Measurements from ENCODE around the gene CFAP410. TPM values are rescaled to one million over a fixed set of nuclear protein-coding genes. Genes with fewer than 3 reads are reported as not detected.
A peak's percentile ranks its signal among the peaks of the same experiment; 100 is the strongest.
"Not testable (repeated sequence)": the region's sequence is repeated elsewhere in the genome, so short reads cannot be mapped to it uniquely, and the experiment has no call there.

The CFAP410 gene
- total RNA-seq, 3 donors from 2014 or later, result 22.0 to 33.0 (median 26.6) TPM

DNA sequence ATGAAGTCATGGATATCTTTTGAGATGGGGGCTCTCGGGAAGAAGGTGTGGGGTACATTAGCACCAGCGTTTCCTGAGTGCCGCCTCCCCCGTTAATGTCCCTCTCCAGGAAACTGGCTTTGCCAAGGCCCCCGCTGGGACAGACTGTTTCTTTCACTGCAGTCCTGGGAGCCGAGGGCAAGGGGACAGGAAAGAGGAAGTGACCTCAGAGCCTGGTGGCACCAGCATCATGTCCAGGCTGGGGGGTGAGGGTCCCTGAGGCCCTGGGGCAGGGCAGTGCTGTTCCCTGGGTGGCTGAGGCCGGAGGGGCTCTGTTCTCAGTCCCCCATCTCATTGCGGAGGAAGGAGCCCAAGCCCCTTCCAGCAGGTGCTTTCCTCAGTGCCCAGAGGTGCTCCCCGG lies 33.5 kb downstream of the CFAP410 start:
- ATAC-seq (no peak), DNase-seq (no peak)
- Histone ChIP-seq H3K4me3 (no peak overlapping the region), H3K9me3 (no peaks in the 10 kb centered on the region), H3K36me3 (ENCODE audit: low read depth) (no peaks in the 10 kb centered on the region), H3K4me1 (ENCODE audit: low read depth) (peaks cover 43% of the 10 kb centered on the region)
- TF ChIP-seq, protein P1, sequence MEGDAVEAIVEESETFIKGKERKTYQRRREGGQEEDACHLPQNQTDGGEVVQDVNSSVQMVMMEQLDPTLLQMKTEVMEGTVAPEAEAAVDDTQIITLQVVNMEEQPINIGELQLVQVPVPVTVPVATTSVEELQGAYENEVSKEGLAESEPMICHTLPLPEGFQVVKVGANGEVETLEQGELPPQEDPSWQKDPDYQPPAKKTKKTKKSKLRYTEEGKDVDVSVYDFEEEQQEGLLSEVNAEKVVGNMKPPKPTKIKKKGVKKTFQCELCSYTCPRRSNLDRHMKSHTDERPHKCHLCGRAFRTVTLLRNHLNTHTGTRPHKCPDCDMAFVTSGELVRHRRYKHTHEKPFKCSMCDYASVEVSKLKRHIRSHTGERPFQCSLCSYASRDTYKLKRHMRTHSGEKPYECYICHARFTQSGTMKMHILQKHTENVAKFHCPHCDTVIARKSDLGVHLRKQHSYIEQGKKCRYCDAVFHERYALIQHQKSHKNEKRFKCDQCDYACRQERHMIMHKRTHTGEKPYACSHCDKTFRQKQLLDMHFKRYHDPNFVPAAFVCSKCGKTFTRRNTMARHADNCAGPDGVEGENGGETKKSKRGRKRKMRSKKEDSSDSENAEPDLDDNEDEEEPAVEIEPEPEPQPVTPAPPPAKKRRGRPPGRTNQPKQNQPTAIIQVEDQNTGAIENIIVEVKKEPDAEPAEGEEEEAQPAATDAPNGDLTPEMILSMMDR (IDR thresholded peaks at IDR 0.05), result no peak
- intact Hi-C loops (cut with DNase I, micrococcal nuclease), result no loop called here

DNA sequence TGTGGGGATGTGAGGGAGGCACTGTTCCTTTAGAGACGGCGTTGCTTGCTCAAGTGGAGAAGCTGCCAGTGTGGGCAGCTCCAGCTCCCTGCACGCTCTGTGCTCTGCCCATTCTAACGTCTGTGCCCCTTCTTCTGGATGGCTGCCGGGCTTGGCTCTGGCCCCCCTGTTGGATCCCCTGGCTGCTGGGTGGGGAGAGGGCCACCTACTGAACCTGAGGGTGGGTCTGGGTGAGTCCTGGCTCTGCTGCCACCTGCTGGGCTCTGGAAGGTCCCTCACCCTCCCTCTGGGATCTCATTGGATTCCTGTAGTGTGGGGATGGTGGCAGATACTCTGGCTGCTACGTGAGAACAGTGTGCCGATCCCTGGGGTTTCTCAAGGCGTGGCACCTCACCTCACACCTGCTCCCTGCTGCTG lies 34.3 kb downstream of the CFAP410 start:
- DNase-seq (peak in 2 of 3 donors; percentile 57 to 59), ATAC-seq (peak; percentile 20)
- H3K4me1 ChIP-seq (ENCODE audit: low read depth), result peaks cover 43% of the 10 kb centered on the region
- TF ChIP-seq, protein P1 (IDR thresholded peaks at IDR 0.05), result no peak
- intact Hi-C loops (cut with DNase I, micrococcal nuclease), result no loop called here
- H3K4me3 ChIP-seq, result no peak overlapping the region
- H3K9me3 ChIP-seq, result no peaks in the 10 kb centered on the region
- no peaks in the 10 kb centered on the region for H3K36me3 ChIP-seq (ENCODE audit: low read depth)

DNA sequence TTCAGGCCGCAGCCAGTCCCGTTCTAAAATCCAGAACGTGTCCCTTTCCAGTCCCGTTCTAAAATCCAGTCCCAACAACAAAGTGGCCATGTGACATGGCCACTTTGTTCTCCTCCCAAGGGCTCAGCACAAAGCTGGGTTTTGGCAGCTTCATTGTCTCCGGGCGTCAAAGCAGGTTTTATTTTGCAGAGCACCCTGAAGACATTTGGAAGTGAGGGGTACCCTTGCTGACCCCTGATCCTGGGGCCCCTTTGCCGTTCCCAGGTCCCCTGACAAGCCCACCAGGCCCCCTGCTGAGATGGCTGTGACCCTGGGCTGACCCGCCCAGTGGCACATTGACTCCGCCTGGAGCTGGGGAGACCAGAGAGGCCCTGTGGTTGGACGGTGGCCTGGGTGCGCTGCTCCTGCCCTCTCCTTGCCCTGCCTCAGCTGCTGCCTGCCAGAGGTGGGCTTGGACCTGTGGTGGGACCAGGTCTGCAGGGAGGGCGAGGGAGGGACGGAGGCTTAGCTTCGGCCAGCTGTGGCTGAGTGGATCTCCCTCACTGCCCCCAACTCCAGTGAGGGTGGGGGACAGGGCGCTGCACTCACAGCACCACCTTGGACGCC lies 35.1 kb downstream of the CFAP410 start:
- DNase-seq (peak in 1 of 3 donors; percentile 57), ATAC-seq (no peak)
- Histone ChIP-seq H3K36me3 (ENCODE audit: low read depth) (no peaks in the 10 kb centered on the region), H3K4me1 (ENCODE audit: low read depth) (peaks cover 43% of the 10 kb centered on the region), H3K4me3 (no peak overlapping the region), H3K9me3 (no peaks in the 10 kb centered on the region)
- intact Hi-C loops (cut with DNase I, micrococcal nuclease), result no loop called here
- TF ChIP-seq, protein P1 (IDR thresholded peaks at IDR 0.05), result no peak

DNA sequence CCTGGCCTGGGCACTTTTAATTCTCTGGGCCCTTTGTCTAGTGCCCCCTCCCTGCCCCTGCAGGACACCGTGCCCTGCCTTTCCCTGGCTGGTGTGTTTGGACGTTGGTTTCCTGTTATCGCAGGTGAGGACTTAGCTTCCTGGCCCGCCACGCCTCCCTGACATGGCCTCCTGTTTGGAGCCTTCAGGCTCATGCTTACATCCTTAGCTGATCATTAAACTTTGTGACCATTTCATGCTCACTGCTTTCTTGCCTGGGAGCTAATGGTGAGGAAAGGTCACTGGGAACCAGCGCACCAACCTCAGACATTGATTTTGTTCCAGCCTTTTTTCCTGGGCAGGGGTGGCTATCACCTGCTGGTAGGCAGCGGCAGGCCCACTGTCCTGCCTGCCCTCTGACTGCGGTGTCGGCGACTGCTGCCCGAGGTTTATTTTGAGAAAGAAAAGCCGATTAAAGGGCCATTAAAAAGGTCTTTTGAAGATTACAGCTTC lies 35.7 kb downstream of the CFAP410 start:
- no peaks in the 10 kb centered on the region for H3K9me3 ChIP-seq
- peaks cover 43% of the 10 kb centered on the region for H3K4me1 ChIP-seq (ENCODE audit: low read depth)
- TF ChIP-seq, protein P1 (IDR thresholded peaks at IDR 0.05), result no peak
- ATAC-seq (peak; percentile 58), DNase-seq (peak; percentile 84 to 86 (median 84))
- H3K36me3 ChIP-seq (ENCODE audit: low read depth), result no peaks in the 10 kb centered on the region
- no peak overlapping the region for H3K4me3 ChIP-seq
- intact Hi-C loops (cut with DNase I, micrococcal nuclease), result no loop called here

DNA sequence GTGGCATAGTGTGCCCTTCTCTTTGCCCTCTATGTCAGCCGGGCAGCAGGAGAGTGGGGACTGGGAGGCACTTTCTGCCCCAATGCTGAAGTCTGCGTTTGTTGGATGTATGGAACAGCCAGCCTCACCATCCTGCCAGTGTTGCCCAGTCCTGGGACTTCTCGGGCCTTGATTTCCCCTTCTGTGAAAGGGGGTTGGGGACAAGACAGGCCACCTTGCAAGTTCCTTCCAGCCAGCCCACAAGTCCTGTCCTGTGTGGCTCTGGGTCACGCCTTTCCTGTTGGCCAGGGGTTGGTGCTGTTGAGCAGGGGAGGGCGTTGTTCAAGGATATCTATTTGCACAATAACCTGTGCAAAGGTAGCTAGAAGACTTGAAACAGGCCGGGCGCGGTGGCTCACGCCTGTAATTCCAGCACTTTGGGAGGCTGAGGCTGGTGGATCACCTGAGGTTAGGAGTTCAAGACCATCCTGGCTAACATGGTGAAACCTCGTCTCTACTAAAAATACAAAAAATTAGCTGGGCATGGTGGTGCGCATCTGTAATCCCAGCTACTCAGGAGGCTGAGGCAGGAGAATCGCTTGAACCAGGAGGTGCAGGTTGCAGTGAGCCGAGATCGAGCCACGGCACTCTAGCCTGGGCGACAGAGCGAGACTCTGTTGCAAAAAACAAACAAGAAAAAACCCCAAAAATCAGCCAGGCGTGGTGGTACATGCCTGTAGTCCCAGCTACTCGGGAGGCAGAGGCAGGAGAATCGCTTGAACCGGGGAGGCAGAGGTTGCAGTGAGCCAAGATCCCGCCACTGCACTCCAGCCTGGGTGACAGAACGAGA lies 36.4 kb downstream of the CFAP410 start:
- H3K9me3 ChIP-seq; H3K4me3 ChIP-seq; H3K36me3 ChIP-seq (ENCODE audit: low read depth); intact Hi-C loops (cut with DNase I, micrococcal nuclease): not testable (repeated sequence)
- ATAC-seq, result peak; percentile 66
- peaks cover 43% of the 10 kb centered on the region for H3K4me1 ChIP-seq (ENCODE audit: low read depth)
- DNase-seq, result peak; percentile 86 to 87 (median 87)
- TF ChIP-seq, protein P1 (IDR thresholded peaks at IDR 0.05), result peak; percentile 19

Measured in mucosa of descending colon (tissue), 3 donors.